ENCODE measurements around the gene PDZRN3. TPM values are rescaled to one million over a fixed set of nuclear protein-coding genes. Genes with fewer than 3 reads are reported as not detected.

The PDZRN3 gene
- polyA plus RNA-seq, 1 of the 3 experiments (the other 2 are of a cell fraction) = 10.3 TPM

DNA sequence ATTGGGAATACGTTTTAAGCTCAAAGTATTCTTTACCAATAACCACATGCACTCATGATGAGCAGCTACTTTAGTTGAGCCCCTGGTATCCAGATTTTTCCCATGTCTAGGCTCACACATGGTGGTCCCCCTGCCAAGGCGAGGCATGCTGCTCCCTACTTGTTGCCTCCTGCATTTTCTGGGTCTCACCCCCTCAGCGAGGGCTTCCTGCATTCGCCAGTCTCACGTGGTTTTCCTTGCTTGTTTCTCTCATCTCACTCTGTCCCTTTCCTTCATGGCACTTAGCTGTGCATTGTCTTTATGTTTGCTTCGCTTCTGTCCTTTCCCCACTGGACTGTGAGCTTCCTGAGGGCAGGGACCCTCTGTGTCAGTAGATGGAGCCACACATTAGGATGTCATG, 99.2 kb downstream of the PDZRN3 start:
- H3K9me3 ChIP-seq = no peaks in the 10 kb centered on the region
- H3K4me1 ChIP-seq (ENCODE audit: control insufficient read depth in 1 of 2, insufficient read depth in 2 of 2, low read depth in 1 of 2, low read length in 1 of 2) = peaks cover 0 to 5% of the 10 kb centered on the region in 2 experiments; a peak in 1 of 4 replicates
- H3K79me2 ChIP-seq (ENCODE audit: insufficient read depth) = peaks cover 59% of the 10 kb centered on the region
- H2AFZ ChIP-seq (ENCODE audit: low read depth) = no peak overlapping the region
- ChIA-PET CTCF (interaction anchor here (0.6 to 1.2 kb wide), 2 partner anchors 323 to 1301 kb away, joined by 3 to 4 read pairs; no protein-coding TSS in a partner anchor), POLR2A (no interaction called here)
- H4K20me1 ChIP-seq (ENCODE audit: insufficient read depth) = peaks cover 47% of the 10 kb centered on the region; the same call in 1 of the 2 replicates
- TF ChIP-seq NFIC (IDR thresholded peaks at IDR 0.05; ENCODE audit: borderline replicate concordance) (no peak), TCF12 (IDR thresholded peaks at IDR 0.05) (no peak)
- TF ChIP-seq, protein P1, sequence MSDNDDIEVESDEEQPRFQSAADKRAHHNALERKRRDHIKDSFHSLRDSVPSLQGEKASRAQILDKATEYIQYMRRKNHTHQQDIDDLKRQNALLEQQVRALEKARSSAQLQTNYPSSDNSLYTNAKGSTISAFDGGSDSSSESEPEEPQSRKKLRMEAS (IDR thresholded peaks at IDR 0.05; ENCODE audit: low read depth) = no peak
- no peaks in the 10 kb centered on the region for H3K27me3 ChIP-seq (ENCODE audit: insufficient read depth)
- H3K27ac ChIP-seq (ENCODE audit: low read depth in 2 of 2, low read length in 1 of 2) = no peak overlapping the region
- H3F3A ChIP-seq (replicated peaks; ENCODE audit: insufficient read depth) = peaks cover 3% of the 10 kb centered on the region
- H3K9ac ChIP-seq = no peak overlapping the region
- DNase-seq = no peak
- H3K4me3 ChIP-seq (ENCODE audit: low read depth in 2 of 2, low read length in 1 of 2) = no peak overlapping the region
- 82% methylated on average over 6 of the region's 6 CpGs for WGBS (ENCODE audit: low lambda C conversion rate)
- peaks cover 0 to 13% of the 10 kb centered on the region in 2 experiments for H3K36me3 ChIP-seq (replicated peaks in 1 of 2; ENCODE audit: control insufficient read depth in 1 of 2, insufficient read depth in 2 of 2, low read length in 1 of 2)
- H3K9me2 ChIP-seq = no peaks in the 10 kb centered on the region
- H3K4me2 ChIP-seq = no peak overlapping the region

DNA sequence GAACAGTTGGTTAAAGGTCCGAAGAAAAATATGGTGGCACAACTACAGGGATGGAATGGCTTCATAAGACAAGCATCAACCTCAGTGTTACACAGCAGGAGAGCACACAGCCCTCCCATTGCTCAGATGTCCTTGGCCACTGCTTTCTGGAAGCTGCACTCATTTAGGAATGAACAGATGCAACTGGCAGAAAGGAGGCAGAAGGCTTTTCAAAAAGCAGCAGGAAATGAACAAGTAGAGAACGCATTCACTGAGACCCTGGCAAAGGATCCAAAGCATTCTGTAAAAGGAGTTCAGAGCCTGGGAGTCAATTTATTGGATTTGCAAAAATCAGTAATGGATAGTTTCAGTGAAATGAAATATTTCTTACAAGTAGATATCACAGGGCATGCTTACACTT, 101.1 kb downstream of the PDZRN3 start:
- no peaks in the 10 kb centered on the region for H3K9me3 ChIP-seq
- no peaks in the 10 kb centered on the region for H3K9me2 ChIP-seq
- no peak overlapping the region for H3K27ac ChIP-seq (ENCODE audit: low read depth in 2 of 2, low read length in 1 of 2)
- H3K36me3 ChIP-seq (replicated peaks in 1 of 2; ENCODE audit: control insufficient read depth in 1 of 2, insufficient read depth in 2 of 2, low read length in 1 of 2) = peaks cover 0 to 13% of the 10 kb centered on the region in 2 experiments
- DNase-seq = no peak
- peaks cover 28% of the 10 kb centered on the region; the same call in 1 of the 2 replicates for H4K20me1 ChIP-seq (ENCODE audit: insufficient read depth)
- H3K4me2 ChIP-seq = no peak overlapping the region
- peaks cover 0 to 5% of the 10 kb centered on the region in 2 experiments; a peak in 1 of 4 replicates for H3K4me1 ChIP-seq (ENCODE audit: control insufficient read depth in 1 of 2, insufficient read depth in 2 of 2, low read depth in 1 of 2, low read length in 1 of 2)
- WGBS (ENCODE audit: low lambda C conversion rate) = 87% methylated on average over 2 of the region's 2 CpGs
- H3F3A ChIP-seq (replicated peaks; ENCODE audit: insufficient read depth) = peaks cover 3% of the 10 kb centered on the region
- ChIA-PET POLR2A (no interaction called here), CTCF (interaction anchor here (1.9 kb wide), 1 partner anchor 16 kb away, joined by 11 read pairs; no protein-coding TSS in a partner anchor)
- H3K27me3 ChIP-seq (ENCODE audit: insufficient read depth) = no peaks in the 10 kb centered on the region
- no peak overlapping the region for H3K9ac ChIP-seq
- no peak for TF ChIP-seq FOXM1 (IDR thresholded peaks at IDR 0.05; ENCODE audit: low read depth)
- no peak for TF ChIP-seq FOSL2 (IDR thresholded peaks at IDR 0.05; ENCODE audit: borderline replicate concordance, low read depth)
- no peak for TF ChIP-seq TEAD4 (IDR thresholded peaks at IDR 0.05; ENCODE audit: borderline replicate concordance, insufficient read depth)
- TF ChIP-seq TCF12 (IDR thresholded peaks at IDR 0.05) = no peak
- TF ChIP-seq, protein P2, sequence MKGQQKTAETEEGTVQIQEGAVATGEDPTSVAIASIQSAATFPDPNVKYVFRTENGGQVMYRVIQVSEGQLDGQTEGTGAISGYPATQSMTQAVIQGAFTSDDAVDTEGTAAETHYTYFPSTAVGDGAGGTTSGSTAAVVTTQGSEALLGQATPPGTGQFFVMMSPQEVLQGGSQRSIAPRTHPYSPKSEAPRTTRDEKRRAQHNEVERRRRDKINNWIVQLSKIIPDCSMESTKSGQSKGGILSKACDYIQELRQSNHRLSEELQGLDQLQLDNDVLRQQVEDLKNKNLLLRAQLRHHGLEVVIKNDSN (IDR thresholded peaks at IDR 0.05; ENCODE audit: borderline replicate concordance, low read depth) = no peak
- no peak for TF ChIP-seq POLR2AphosphoS5 (IDR thresholded peaks at IDR 0.05; ENCODE audit: low read depth, low read length)
- no peak for TF ChIP-seq RXRA (IDR thresholded peaks at IDR 0.05; ENCODE audit: borderline replicate concordance, low read depth)
- TF ChIP-seq RFX5 (IDR thresholded peaks at IDR 0.05; ENCODE audit: low read length) = no peak
- TF ChIP-seq RCOR1 (IDR thresholded peaks at IDR 0.05; ENCODE audit: low read length) = no peak
- TF ChIP-seq JUND (IDR thresholded peaks at IDR 0.05) = no peak
- TF ChIP-seq, protein P1 (IDR thresholded peaks at IDR 0.05; ENCODE audit: low read depth) = no peak
- TF ChIP-seq, protein P3, sequence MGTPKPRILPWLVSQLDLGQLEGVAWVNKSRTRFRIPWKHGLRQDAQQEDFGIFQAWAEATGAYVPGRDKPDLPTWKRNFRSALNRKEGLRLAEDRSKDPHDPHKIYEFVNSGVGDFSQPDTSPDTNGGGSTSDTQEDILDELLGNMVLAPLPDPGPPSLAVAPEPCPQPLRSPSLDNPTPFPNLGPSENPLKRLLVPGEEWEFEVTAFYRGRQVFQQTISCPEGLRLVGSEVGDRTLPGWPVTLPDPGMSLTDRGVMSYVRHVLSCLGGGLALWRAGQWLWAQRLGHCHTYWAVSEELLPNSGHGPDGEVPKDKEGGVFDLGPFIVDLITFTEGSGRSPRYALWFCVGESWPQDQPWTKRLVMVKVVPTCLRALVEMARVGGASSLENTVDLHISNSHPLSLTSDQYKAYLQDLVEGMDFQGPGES (IDR thresholded peaks at IDR 0.05; ENCODE audit: low read depth, low read length) = no peak
- no peak for TF ChIP-seq NRF1 (IDR thresholded peaks at IDR 0.05; ENCODE audit: low read depth, low read length)
- TF ChIP-seq, protein P4, sequence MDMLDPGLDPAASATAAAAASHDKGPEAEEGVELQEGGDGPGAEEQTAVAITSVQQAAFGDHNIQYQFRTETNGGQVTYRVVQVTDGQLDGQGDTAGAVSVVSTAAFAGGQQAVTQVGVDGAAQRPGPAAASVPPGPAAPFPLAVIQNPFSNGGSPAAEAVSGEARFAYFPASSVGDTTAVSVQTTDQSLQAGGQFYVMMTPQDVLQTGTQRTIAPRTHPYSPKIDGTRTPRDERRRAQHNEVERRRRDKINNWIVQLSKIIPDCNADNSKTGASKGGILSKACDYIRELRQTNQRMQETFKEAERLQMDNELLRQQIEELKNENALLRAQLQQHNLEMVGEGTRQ (IDR thresholded peaks at IDR 0.05; ENCODE audit: borderline replicate concordance, low read depth, low read length) = no peak
- no peak for TF ChIP-seq RAD21 (IDR thresholded peaks at IDR 0.05; ENCODE audit: low read length)
- no peak for TF ChIP-seq GATA2 (CRISPR knock-in tag; IDR thresholded peaks at IDR 0.05)
- TF ChIP-seq, protein P5, sequence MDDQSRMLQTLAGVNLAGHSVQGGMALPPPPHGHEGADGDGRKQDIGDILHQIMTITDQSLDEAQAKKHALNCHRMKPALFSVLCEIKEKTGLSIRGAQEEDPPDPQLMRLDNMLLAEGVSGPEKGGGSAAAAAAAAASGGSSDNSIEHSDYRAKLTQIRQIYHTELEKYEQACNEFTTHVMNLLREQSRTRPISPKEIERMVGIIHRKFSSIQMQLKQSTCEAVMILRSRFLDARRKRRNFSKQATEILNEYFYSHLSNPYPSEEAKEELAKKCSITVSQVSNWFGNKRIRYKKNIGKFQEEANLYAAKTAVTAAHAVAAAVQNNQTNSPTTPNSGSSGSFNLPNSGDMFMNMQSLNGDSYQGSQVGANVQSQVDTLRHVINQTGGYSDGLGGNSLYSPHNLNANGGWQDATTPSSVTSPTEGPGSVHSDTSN (IDR thresholded peaks at IDR 0.05) = no peak
- no peak for TF ChIP-seq EP300 (IDR thresholded peaks at IDR 0.05; ENCODE audit: borderline replicate concordance in 1 of 2, low read depth in 1 of 2, low read length in 1 of 2)
- no peak for TF ChIP-seq TAF1 (IDR thresholded peaks at IDR 0.05; ENCODE audit: borderline replicate concordance, low read depth, low read length)
- H3K4me3 ChIP-seq (ENCODE audit: low read depth in 2 of 2, low read length in 1 of 2) = no peak overlapping the region
- peaks cover 46% of the 10 kb centered on the region for H3K79me2 ChIP-seq (ENCODE audit: insufficient read depth)
- no peak overlapping the region for H2AFZ ChIP-seq (ENCODE audit: low read depth)

All from SK-N-SH (cell line).